ENCODE data around the gene THAP2.
A peak's percentile ranks its signal among the peaks of the same experiment; 100 is the strongest.

The THAP2 gene

GRCh38 chr12:71663561-71664410 lies at the start of gene THAP2, which contains the start of gene ZFC3H1:
THAP2 (plus strand) TSS chr12:71664301; CDS start chr12:71664510, 209 bp downstream.
ZFC3H1 (minus strand) TSS chr12:71663848; CDS start chr12:71663610, 238 bp downstream.
- peak; percentile 89 for DNase-seq (ENCODE audit: extremely low read depth, insufficient read length)
- Histone ChIP-seq H3K27me3 (replicated peaks; ENCODE audit: control insufficient read depth, insufficient read depth, low read length) (no peaks in the 10 kb centered on the region), H3K4me3 (replicated peaks; ENCODE audit: low read depth, low read length) (peak within 1 kb of the TSS; percentile 97), H3K36me3 (ENCODE audit: control insufficient read depth, insufficient read depth, low read length) (no peaks in the 10 kb centered on the region)
- TF ChIP-seq, protein P1, sequence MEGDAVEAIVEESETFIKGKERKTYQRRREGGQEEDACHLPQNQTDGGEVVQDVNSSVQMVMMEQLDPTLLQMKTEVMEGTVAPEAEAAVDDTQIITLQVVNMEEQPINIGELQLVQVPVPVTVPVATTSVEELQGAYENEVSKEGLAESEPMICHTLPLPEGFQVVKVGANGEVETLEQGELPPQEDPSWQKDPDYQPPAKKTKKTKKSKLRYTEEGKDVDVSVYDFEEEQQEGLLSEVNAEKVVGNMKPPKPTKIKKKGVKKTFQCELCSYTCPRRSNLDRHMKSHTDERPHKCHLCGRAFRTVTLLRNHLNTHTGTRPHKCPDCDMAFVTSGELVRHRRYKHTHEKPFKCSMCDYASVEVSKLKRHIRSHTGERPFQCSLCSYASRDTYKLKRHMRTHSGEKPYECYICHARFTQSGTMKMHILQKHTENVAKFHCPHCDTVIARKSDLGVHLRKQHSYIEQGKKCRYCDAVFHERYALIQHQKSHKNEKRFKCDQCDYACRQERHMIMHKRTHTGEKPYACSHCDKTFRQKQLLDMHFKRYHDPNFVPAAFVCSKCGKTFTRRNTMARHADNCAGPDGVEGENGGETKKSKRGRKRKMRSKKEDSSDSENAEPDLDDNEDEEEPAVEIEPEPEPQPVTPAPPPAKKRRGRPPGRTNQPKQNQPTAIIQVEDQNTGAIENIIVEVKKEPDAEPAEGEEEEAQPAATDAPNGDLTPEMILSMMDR (IDR thresholded peaks at IDR 0.05; ENCODE audit: insufficient read depth, low read length, poor library complexity, severe bottlenecking): peak; percentile 53

DNA sequence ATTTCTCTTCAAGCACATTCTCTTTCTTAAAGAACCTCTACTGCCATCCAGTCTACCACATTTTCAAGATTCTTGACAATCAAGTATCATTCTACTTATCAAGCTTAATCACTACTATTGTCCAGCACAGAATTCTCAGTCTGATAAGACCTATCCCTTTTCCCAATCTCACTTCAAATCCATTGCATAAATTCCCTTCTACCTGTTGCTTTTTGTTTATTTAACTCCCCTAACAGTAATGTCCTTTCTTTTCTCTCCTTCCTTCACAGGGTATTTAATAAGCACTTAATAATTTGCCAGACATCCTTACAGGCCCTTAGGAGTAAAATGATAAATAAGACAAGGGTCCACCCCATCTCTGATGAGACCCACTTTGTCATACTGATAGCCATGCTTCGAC lies 42.2 kb upstream of the THAP2 start:
- no peak for DNase-seq (ENCODE audit: extremely low read depth, insufficient read length)

DNA sequence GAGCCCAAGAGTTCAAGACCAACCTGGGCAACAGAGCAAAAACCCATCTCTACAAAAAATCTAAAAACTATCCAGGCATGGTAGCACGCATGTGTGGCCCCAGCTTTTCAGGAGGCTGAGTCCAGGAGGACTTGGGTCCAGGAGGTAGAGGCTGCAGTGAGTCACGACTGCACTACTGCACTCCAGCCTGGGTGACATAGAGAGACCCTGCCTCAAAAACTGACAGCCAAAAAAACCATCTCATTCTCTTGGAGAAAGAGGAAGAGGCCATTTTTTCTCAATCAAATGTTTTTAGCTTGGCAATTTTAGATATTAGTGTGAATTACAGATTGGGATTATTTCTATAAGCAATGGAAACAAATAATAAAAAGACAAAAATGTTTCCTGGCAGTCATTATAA lies 38.6 kb upstream of the THAP2 start:
- DNase-seq (ENCODE audit: extremely low read depth, insufficient read length): no peak
- H3K4me3 ChIP-seq (replicated peaks; ENCODE audit: low read depth, low read length): no peak overlapping the region
- H3K36me3 ChIP-seq (ENCODE audit: control insufficient read depth, insufficient read depth, low read length): peaks cover 12% of the 10 kb centered on the region
- TF ChIP-seq, protein P1 (IDR thresholded peaks at IDR 0.05; ENCODE audit: insufficient read depth, low read length, poor library complexity, severe bottlenecking): no peak
- H3K27me3 ChIP-seq (replicated peaks; ENCODE audit: control insufficient read depth, insufficient read depth, low read length): no peaks in the 10 kb centered on the region

More for the DNA sequence above, 42.2 kb upstream of the THAP2 start:
- no peaks in the 10 kb centered on the region for H3K27me3 ChIP-seq (replicated peaks; ENCODE audit: control insufficient read depth, insufficient read depth, low read length)
- TF ChIP-seq, protein P1 (IDR thresholded peaks at IDR 0.05; ENCODE audit: insufficient read depth, low read length, poor library complexity, severe bottlenecking): no peak
- H3K36me3 ChIP-seq (ENCODE audit: control insufficient read depth, insufficient read depth, low read length): peaks cover 17% of the 10 kb centered on the region
- no peak overlapping the region for H3K4me3 ChIP-seq (replicated peaks; ENCODE audit: low read depth, low read length)

DNA sequence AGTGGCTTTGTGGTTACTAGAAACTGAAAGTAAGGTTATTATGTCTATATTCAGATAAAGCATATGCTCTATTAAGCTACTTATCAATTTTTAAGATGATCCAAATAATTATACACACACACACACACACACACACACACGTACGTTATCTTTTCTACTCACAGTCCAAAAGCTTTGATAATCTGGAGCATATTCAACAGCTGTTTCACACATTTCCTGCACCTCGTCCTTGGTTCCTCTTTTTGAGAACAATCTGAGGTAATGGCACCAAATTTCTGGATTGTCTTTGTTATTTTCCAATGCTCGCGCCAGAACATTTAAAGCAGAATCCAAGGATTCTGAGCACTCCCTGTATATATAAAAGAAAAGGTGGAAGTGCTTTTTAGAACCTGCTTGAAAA lies 38.0 kb upstream of the THAP2 start:
- DNase-seq (ENCODE audit: extremely low read depth, insufficient read length): no peak
- H3K4me3 ChIP-seq (replicated peaks; ENCODE audit: low read depth, low read length): no peak overlapping the region
- peaks cover 9% of the 10 kb centered on the region for H3K36me3 ChIP-seq (ENCODE audit: control insufficient read depth, insufficient read depth, low read length)
- no peaks in the 10 kb centered on the region for H3K27me3 ChIP-seq (replicated peaks; ENCODE audit: control insufficient read depth, insufficient read depth, low read length)
- TF ChIP-seq, protein P1 (IDR thresholded peaks at IDR 0.05; ENCODE audit: insufficient read depth, low read length, poor library complexity, severe bottlenecking): no peak

DNA sequence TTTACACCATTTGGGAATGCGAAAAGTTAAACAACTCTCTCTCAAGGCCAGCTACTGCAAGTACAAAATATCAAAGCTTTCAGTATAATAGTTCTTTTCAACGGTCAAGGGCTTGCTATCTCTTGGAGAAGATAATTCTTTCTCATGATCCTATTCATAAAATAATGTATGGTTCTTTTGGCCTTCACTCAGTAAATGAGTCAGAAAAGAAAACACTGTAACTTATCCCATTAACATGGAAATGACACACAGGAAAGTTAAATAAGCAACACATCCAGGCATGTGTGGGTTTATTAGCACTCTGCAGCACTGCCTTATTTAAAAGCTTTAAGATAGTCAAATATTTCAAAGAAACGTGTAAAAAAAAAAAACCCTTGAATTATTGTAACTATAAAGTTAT lies 37.3 kb upstream of the THAP2 start:
- H3K36me3 ChIP-seq (ENCODE audit: control insufficient read depth, insufficient read depth, low read length): peaks cover 8% of the 10 kb centered on the region
- TF ChIP-seq, protein P1 (IDR thresholded peaks at IDR 0.05; ENCODE audit: insufficient read depth, low read length, poor library complexity, severe bottlenecking): no peak

More for the DNA sequence above, 37.3 kb upstream of the THAP2 start:
- Histone ChIP-seq H3K4me3 (replicated peaks; ENCODE audit: low read depth, low read length) (no peak overlapping the region), H3K27me3 (replicated peaks; ENCODE audit: control insufficient read depth, insufficient read depth, low read length) (no peaks in the 10 kb centered on the region)
- DNase-seq (ENCODE audit: extremely low read depth, insufficient read length): no peak
